ENCODE results near the gene STAP2.
A peak's percentile ranks its signal among the peaks of the same experiment; 100 is the strongest.

Gene STAP2

DNA sequence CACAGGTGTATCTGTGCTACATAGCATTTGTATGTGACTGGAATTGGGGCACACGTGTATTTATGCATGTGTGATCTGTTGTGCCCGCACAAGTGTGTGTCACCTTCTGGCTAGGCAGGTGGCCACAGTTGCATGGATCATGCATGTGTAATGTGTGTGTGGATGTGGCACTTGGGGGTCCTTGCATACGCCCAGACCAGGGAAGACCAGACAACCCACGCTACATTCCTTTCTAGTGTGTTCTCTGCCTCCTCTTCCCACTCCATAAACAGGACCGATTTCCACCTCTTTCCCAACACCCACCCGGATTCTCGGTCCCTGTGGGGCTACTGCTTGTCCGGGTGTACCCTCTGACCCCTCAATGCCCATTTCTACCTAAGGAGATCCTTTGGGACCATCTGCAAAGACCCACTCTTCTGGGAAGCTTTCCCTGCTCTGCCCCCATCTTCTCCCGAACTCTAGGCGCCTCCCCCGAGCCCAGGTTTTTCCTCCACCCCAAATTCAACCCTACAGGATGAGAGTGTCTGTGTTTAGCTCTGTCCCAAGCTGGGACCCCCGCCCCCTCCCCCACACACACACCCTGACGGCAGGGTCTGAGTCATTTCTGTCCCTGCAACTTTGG, 12.3 kb downstream of the STAP2 start:
- DNase-seq = no peak

DNA sequence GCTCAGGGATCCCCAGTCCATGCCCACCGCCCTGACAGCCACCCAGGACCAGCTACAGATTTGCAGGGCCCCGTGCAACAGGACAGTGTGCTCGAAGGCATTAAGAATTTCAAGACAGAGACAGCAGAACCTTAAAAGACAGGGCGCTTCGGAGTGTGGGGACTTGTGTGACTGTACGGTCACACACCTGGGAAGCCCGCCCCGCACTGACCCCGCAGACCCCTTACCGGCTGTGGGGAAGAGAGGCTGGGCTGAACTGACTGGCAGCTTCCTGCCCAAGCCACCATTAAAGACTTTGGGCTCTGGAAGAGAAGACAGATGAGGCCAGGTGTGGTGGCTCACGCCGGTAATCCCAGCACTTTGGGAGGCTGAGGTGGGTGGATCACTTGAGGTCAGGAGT, 14.4 kb downstream of the STAP2 start:
- no peak for DNase-seq

DNA sequence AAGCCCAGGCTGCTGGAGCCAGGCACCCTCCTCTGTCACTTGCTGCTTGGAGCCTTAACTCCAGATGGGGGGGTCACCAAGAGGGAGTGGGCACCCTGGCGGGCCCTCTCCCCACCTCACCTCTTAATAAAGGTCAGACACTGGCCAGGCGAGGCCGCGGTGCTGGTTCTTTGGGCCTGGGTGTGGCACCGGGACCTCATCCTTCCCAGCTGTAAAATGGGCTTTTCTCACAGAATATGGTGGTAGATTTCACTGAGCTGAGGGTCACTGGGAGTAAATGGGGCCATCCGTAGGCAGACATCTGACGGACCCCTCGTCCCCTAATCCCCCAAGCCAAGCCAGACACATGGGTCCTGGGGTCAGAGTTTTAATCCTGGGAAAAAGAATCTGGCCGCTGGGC, 14.9 kb downstream of the STAP2 start:
- DNase-seq = no peak

DNA sequence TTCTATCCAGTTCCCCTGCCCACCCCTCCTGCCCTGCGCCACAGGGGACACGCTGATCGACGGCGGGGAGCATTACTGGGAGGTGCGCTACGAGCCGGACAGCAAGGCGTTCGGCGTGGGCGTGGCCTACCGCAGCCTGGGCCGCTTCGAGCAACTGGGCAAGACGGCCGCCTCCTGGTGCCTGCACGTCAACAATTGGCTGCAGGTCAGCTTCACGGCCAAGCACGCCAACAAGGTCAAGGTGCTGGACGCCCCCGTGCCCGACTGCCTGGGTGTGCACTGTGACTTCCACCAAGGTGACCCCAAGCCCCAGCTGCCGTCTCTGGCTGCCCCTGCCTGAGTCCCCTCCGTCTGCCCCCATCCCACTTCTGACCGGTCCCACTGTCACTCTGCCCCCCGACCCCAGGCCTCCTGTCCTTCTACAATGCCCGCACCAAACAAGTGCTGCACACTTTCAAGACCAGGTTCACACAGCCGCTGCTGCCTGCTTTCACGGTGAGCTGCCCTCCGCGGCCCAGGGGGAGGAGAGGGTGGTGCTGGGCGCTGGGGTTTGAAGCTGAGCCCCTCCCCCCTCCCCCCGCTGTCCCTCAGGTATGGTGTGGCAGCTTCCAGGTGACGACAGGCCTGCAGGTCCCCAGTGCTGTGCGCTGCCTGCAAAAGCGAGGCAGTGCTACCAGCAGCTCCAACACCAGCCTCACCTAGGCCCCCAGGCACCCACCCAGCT, 15.5 kb downstream of the STAP2 start:
- no peak for DNase-seq

DNA sequence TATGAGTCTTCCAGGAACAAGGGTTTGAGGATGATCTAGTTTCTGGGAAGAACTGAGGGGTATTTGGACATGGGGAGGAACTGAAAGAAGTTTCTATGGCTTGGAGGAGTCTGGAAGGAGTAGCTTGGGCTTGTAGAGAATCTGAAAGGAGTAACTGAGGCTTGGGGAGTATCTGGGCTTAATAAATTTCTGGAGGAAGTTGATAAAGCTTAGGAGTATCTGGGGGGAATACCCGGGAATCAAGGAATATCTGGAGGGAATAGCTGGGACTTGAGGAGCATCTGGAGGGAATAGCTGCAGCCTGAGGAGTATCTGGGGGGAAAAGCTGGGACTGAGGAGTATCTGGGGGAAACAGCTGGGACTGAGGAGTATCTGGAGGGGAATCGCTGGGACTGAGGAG, 18.2 kb downstream of the STAP2 start:
- DNase-seq = no peak

DNA sequence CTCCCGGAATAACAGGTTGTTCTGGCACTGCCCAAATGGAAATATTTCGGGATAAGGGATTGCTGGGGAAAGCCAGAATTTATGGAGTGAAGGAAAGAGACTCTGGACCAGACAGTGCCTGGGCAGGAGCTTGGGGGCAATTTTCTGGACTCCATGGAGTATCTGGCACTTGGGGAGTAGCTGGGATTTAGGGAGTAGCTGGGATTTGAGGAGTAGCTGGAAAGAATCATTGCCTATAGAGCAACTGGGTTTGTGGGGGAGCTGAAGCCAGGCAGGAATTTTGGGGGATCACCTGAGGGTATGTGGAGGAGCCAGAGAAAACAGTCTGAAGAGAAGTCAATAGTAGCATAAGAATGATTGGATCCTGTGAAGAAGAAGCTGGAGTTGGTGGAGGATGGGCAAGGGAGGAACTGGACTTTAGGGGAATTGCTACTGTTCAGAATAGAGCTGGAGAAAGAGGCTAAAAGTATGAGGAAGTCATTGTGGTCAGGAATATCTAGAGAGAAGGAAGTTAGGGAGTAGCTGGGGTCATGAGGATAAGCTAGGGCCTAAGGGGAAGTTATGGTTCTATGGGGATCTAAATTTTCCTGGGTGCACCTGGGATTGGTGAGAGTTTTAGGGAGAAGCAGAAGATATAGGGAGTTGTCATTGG, 19.4 kb downstream of the STAP2 start:
- DNase-seq = no peak

DNA sequence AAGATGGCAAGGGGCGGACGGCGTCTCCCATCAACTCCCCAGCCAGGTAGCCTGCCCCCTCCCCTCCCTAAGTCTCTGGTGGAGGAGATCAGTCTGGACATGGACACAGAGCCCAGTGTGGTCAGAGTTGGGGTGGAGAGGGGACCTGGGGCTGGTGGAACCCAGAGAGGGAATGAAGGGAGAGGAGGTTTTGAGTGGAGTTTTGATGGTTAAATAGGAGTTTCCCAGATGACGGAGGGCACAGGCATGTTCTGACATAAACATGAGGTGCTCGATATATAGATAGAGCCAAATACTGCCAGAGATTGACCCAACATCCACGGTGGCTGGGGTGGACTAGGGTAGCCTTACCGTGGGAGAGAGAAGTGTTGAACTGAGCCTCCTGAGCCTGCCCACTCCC, 20.2 kb downstream of the STAP2 start:
- no peak for DNase-seq

DNA sequence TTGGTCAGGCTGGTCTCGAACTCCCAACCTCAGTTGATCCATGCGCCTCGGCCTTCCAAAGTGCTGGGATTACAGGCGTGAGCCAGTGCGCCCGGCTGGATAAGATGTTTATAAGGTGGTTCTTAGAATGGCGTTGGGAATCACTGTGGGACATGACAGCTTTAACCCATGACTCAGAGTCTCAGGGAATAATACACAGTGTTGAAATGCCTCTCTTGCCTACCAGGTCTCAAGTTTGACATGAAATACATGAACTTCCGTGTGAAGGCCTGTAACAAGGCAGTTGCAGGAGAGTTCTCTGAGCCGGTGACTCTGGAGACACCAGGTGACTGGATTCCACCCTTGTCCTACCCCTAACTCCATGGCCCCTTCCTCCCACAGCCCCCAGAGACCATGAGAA, 21.7 kb downstream of the STAP2 start:
- DNase-seq = no peak

DNA sequence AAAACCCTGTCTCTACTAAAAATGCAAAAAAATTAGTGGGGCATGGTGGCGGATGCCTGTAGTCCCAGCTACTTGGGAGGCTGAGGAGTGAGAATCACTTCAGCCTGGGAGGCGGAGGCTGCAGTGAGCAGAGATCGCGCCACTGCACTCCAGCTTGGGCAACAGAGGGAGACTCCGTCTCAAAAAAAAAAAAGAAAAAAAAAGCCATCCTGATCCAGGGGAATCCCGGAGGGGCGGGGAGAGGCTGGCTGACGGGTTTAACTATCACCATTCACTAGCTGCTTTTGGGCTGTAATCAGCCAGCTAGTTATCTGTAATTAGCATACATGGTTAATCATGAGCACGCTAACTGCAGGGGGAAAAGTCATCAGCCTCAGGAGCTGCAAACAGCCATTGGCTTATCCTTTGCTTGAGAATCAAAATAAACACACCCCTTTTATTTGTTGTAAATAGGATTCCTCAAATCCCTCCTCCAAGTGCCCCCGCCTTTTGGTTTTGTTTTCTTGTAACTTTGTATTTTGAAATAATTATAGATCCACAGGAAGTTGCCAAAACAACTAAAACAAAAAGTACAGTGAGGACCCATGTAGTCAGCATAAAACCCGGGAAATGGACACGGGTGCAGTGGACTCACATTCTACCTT, 24.7 kb downstream of the STAP2 start:
- DNase-seq = no peak

DNA sequence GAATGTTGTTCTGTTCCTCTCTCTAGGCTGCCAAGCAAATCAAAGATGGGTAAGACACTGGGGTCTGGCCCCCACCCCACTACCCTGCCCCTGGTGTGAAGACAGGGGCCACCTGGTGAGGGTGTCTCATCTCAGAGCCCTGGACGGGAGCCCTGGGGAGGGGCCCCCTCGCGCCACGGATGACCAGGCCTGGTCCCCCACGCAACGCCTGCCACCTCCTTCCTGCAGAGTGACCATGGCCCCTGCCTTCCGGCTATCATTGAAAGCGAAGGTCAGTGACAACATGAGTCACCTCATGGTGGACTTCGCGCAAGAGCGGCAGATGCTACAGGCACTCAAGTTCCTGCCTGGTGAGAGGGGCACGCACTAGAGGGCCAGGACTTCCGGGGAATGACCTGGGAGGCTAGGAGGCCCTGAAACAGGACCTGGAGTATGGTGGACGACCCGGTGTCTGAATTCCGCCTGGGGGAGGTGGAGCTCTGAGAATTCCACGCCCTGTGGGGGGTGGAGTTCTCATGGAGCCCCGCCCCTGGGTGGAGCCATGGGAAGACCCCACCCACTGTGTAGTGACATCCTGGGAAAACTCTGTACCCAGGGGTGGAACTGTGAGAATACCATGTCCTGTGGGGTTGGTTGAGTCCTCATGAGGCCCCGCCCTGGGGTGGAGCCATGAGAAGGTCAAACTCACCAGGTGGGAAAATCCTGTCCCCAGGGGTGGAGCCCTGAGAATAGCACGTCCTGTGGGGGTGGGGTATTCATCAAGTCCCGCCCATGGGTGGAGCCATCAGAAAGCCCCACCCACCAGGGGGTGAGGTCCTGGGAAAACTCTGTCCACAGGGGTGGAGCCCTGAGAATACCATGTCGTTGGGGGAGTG, 28.1 kb downstream of the STAP2 start:
- DNase-seq = no peak

DNA sequence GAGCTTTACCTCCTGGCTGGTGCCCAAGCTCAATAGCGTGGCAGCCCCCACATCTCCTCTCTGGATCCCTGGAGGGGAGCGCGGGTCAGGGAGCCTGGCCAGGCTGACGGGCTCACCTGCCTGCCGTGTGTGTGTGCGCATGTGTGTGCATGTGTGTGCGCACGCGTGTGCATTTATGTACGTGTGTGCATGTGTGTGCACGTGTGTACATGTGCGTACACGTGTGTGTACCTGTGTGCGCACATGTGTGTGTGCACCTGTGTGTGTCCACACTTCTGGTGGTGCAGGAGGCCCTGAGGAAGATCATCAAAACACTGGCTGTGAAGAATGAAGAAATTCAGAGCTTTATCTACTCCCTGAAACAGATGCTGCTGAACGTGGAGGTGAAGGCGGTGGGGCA, 33.0 kb downstream of the STAP2 start:
- DNase-seq = no peak

DNA sequence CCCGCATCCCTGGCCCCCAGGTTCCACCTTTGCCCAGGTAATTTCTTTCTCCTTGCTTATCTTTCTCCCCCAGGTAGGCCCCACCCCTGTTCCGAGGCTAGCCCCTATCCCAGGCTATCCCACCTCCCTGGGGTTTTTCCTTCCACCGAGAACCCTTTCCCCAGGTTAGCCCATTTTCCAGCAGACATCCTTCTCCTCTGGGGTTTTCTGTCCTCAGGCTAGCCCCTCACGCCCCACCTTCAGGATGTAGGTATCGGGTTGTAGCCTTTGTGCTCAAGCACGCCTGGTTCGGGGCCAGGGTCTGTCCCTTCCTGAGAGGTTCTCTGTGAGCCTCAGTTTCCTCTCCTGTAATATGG, 33.4 kb downstream of the STAP2 start:
- DNase-seq = no peak

DNA sequence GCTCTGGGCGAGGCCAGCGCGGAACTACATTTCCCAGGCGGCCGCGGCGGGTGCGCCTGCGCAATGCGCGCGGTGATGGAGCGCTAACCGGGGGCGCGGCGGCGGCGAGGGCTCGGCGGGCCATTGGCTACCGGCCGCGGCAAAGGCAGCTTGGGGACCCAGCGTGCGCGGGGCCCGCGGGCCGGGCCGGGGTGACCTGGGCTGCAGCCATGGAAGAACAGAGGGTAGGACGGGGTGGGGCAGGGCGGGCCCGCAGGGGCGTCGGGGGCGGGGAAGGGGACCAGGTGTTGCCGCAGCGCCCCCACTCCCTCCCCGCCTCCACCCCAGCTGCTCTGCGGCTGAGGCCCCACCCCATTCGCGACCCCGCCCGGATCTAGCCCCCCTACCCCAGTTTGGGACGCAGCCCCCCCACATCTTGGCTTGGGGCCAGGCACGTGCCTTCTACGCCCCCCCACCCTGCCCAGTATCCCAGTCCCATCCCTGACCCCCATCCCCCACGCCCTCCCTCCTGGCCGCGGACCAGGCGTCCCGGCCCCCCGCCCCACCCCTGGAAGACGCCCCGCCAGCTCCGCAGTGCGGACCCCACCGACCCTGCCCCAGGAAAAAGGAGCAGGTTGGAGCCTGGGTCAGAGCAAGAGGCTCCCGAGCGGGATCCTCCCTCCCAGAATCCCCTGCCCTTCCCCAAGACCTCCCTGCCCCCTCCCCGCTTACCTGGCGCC, 33.9 kb downstream of the STAP2 start, which contains the start of gene FSD1:
Gene FSD1, plus strand, starts transcription at position 61 of the 719 bp plus-strand sequence. Its CDS starts 149 bp downstream, at position 210.
- peak; percentile 63 to 64 for DNase-seq

DNA sequence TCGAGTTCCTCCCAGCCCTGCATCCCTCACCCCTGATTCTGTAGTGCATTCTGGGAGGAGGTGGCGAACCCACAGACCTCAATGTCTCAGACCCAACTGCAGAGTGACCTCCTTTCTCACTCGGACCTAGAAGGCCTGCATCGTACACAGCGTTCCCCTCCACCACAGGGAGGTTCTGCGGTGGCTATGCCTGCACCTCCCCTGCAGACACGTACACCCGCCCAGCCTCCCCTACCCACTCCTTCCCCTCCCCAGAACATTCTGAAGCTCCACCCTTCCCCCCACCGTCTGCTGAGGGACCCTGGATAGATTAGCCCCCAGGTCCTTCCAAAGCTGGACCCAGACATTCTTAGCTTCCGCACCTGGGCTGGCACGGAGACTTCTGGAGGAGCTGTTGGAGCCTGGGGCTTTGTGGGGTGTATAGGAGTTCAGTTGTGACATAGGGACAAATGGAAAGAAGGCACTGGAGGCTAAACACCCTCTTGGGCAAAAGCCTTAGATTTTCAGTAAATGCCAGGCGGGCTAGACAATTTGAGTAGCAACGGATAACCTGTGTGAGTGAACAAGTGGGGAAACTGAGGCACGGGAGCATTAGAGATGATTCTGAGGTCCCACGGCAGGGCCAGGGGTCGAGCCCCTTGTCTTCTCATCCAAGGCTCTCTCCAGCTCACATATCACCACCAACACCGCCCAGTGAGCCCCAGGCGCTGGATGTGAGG, 34.6 kb downstream of the STAP2 start:
- no peak for DNase-seq

DNA sequence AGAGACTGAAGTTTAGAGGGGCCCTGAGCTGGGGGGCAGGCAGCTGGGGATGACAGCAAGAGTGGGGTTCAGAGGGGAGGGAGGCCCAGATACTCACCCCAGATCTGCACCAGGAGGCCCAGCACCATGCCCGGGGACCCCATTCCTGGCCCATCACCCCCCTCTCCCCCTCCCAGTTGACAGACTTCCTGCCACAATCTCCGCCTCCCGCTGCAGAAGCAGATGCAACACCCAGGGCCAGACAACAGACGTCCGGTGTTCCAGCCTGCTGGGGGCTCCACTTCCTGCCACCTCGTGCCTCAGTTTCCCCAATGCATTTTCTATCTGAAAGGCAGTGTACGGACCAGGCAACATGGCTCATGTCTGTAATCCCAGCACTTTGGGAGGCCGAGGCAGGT, 36.4 kb downstream of the STAP2 start, which contains the start of gene TMIGD2:
Gene TMIGD2, minus strand, starts transcription at position 147 of the 398 bp plus-strand sequence. Its CDS starts 4 bp downstream, at position 143.
- peak in 1 of 2 donors; percentile 17 for DNase-seq

DNA sequence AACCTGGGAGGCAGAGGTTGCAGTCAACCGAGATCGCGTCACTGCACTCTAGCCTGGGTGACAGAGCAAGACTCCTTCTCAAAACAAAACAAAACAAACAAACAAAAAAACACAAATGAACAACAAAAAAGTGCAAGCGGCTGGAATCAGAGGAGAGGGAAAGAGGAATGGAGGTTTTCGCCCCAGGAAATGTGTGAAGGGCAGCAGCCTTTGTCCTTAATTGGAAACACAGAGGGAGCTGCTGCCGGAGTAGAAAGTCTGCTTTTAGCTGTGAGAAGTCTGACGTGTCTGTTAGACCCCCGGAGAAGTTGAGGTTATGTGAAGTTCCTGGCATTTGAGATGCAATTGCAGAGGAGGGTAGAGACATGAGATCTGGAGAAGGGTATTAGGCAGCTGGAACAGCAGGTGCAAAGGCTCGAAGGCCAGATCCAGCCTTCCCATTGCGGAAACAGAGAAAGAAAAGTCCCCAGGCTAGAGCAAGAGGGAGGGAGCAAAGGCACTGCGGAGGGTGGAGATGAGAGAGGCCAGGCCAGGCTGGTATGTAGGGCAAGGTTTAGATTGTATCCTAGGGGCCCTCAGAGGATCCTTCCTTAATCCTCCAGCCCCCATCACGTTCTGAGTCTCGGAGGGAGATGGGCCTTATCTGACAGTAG, 36.9 kb downstream of the STAP2 start:
- no peak for DNase-seq

DNA sequence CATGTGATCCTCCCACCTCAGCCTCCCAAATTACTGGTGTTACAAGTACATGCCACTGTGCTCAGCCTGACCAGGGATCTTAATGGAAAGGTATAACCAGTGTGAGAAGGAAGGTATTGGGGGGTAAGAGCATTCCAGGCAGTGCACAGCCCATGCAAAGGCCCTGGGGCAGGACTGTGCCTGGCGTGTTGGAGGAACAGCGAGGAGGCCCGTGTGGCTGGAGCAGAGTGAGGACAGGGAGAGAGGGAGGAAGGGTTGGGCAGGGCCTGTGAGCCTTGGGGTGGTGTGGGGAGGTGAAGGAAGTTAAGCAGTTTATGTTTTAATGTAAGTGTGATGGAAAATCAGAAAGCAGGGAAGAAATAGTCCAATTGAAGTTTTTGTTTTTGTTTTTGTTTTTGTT, 38.0 kb downstream of the STAP2 start:
- no peak for DNase-seq

DNA sequence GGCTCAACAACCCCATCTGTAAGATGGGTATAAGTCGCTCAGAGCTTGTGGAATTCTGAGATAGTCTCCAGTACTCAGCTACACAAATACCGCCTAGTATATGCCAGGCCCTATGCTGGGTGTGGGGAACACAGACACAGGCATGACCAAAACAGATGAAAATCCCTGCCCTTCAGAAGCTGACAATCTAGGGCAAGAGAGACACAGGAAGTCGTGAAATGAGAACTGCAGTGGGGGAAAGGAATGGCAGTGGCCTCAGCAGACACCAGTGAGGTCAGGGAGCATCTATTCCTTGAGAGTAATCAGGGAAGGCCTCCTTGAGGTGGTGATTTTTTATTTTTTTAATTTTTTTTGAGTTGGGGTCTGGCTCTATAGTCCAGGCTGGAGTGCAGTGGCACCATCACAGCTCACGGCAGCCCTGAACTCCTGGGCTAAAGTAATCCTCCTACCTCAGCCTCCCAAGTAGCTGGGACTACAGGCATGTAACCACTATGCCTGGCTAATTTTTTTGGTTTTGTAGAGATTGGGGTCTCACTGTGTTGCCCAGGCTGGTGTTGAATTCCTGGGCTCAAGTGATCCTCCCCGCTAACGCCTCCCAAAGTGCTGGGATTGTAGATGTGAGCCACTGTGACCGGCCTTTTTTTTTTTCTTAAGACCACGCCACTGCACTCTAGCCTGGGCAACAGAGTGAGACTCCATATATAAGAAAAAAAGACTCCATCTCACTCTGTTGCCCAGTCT, 39.6 kb downstream of the STAP2 start:
- DNase-seq = no peak

DNA sequence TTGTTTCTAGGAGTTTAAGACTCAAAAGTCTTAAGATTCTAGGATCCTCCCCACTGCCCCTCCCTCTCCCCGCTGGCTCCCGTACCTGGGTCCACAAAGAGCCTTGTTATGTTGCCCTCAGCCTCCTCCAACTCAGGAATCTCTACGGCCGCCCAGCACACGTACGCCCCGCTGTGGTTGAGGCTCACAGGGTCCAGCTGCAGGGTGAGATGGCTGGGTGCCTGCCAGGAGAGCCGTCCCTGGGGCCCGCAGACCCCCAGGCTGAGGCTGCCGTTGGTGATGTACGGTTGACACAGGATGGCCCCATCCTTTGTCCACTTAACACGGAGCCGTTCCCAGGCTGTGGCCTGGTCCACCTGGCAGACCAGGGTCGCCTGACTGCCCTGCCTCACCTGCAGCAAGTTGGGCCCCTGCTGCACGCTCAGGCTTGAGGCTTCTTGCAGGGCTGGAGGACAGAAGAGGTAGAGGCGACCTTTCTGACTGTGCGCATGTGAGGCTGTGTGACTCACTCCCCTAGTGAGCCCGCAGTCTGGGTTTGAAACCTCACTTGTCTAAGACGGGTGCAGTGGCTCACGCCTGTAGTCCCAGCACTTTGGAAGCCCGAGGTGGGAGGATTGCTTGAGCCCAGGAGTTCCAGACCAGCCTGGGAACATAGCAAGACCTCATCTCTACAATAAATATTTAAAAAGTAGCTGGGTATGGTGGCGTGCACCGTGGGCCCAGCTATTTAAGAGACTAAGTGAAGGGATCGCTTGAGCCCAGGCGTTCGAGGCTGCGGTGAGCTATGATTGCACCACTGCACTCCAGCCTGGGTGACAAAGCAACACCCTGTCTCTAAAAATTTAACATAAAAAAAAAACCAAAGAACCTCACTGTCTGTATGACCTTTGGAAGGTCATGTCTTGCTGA, 40.5 kb downstream of the STAP2 start:
- DNase-seq = no peak

Measured in CD4-positive, alpha-beta T cell treated with Interferon alpha-2 for 1 hour (primary cell).